ENCODE results near the gene DHFR2. TPM values are rescaled to one million over a fixed set of nuclear protein-coding genes. Genes with fewer than 3 reads are reported as not detected.
"Not testable (repeated sequence)": the region's sequence is repeated elsewhere in the genome, so short reads cannot be mapped to it uniquely, and the experiment has no call there.

DHFR2 gene
- total RNA-seq, 4 donors from 2014 or later: 1.5 to 13.7 (median 6.3) TPM

- no peaks in the 10 kb centered on the region for H3K27me3 ChIP-seq
- H3K4me1 ChIP-seq: no peaks in the 10 kb centered on the region
- intact Hi-C loops (cut with DNase I; ENCODE audit: low total_unique reads): no loop called here
- TF ChIP-seq CTCF (IDR thresholded peaks at IDR 0.05): no peak
- no peak for TF ChIP-seq POLR2A (IDR thresholded peaks at IDR 0.05)
- DNase-seq: no peak
- H3K9me3 ChIP-seq: no peaks in the 10 kb centered on the region
- no peak overlapping the region for H3K27ac ChIP-seq
- no peaks in the 10 kb centered on the region for H3K36me3 ChIP-seq
- H3K4me3 ChIP-seq: no peak overlapping the region
Observed at GRCh38 chr3:94089126-94089525, 26.4 kb upstream of the DHFR2 start.

- no peaks in the 10 kb centered on the region for H3K27me3 ChIP-seq
- no peak for TF ChIP-seq POLR2A (IDR thresholded peaks at IDR 0.05)
- TF ChIP-seq CTCF (IDR thresholded peaks at IDR 0.05): no peak
- no peak for DNase-seq
- no peak overlapping the region for H3K4me3 ChIP-seq
- no peaks in the 10 kb centered on the region for H3K9me3 ChIP-seq
- no peak overlapping the region for H3K27ac ChIP-seq
- intact Hi-C loops (cut with DNase I; ENCODE audit: low total_unique reads): no loop called here
- H3K4me1 ChIP-seq: no peaks in the 10 kb centered on the region
- no peaks in the 10 kb centered on the region for H3K36me3 ChIP-seq
Observed at GRCh38 chr3:94083261-94083660, 20.5 kb upstream of the DHFR2 start.

- TF ChIP-seq POLR2A (IDR thresholded peaks at IDR 0.05) (no peak), CTCF (IDR thresholded peaks at IDR 0.05) (no peak)
- no peaks in the 10 kb centered on the region for H3K36me3 ChIP-seq
- H3K9me3 ChIP-seq: no peaks in the 10 kb centered on the region
- no peak for DNase-seq
- intact Hi-C loops (cut with DNase I; ENCODE audit: low total_unique reads): no loop called here
- H3K27ac ChIP-seq: no peak overlapping the region
- H3K27me3 ChIP-seq: no peaks in the 10 kb centered on the region
- no peak overlapping the region for H3K4me3 ChIP-seq
- no peaks in the 10 kb centered on the region for H3K4me1 ChIP-seq
Observed at GRCh38 chr3:94082391-94082937, 19.7 kb upstream of the DHFR2 start.

- Histone ChIP-seq H3K9me3 (no peaks in the 10 kb centered on the region), H3K4me3 (no peak overlapping the region), H3K36me3 (no peaks in the 10 kb centered on the region), H3K4me1 (no peaks in the 10 kb centered on the region), H3K27me3 (no peaks in the 10 kb centered on the region), H3K27ac (no peak overlapping the region)
- DNase-seq: no peak
- intact Hi-C loops (cut with DNase I; ENCODE audit: low total_unique reads): no loop called here
- TF ChIP-seq CTCF (IDR thresholded peaks at IDR 0.05): no peak
- TF ChIP-seq POLR2A (IDR thresholded peaks at IDR 0.05): no peak
Observed at GRCh38 chr3:94081884-94082283, 19.2 kb upstream of the DHFR2 start.

GRCh38 chr3:94080552-94080951, 17.8 kb upstream of the DHFR2 start:
- H3K27me3 ChIP-seq; H3K9me3 ChIP-seq; intact Hi-C loops (cut with DNase I; ENCODE audit: low total_unique reads); H3K4me1 ChIP-seq; H3K4me3 ChIP-seq; H3K27ac ChIP-seq; DNase-seq; H3K36me3 ChIP-seq: not testable (repeated sequence)

GRCh38 chr3:94076055-94076454, 13.3 kb upstream of the DHFR2 start:
- Histone ChIP-seq H3K27me3 (no peaks in the 10 kb centered on the region), H3K9me3 (no peaks in the 10 kb centered on the region), H3K36me3 (no peaks in the 10 kb centered on the region), H3K27ac (no peak overlapping the region), H3K4me1 (no peaks in the 10 kb centered on the region), H3K4me3 (no peak overlapping the region)
- no peak for DNase-seq
- intact Hi-C loops (cut with DNase I; ENCODE audit: low total_unique reads): no loop called here
- no peak for TF ChIP-seq CTCF (IDR thresholded peaks at IDR 0.05)
- no peak for TF ChIP-seq POLR2A (IDR thresholded peaks at IDR 0.05)

Measured in uterus (tissue), 4 donors.